DMS79 treated with DMSO at 0.1 percent for 48 hours (cell line): ENCODE data around the gene FBLN1.
"Not testable (repeated sequence)": the region's sequence is repeated elsewhere in the genome, so short reads cannot be mapped to it uniquely, and the experiment has no call there.

Source experiments
- DNase-seq: peaks from one replicate; lab custom pipeline; 2025; lab: John Stamatoyannopoulos, UW

Gene FBLN1

DNA sequence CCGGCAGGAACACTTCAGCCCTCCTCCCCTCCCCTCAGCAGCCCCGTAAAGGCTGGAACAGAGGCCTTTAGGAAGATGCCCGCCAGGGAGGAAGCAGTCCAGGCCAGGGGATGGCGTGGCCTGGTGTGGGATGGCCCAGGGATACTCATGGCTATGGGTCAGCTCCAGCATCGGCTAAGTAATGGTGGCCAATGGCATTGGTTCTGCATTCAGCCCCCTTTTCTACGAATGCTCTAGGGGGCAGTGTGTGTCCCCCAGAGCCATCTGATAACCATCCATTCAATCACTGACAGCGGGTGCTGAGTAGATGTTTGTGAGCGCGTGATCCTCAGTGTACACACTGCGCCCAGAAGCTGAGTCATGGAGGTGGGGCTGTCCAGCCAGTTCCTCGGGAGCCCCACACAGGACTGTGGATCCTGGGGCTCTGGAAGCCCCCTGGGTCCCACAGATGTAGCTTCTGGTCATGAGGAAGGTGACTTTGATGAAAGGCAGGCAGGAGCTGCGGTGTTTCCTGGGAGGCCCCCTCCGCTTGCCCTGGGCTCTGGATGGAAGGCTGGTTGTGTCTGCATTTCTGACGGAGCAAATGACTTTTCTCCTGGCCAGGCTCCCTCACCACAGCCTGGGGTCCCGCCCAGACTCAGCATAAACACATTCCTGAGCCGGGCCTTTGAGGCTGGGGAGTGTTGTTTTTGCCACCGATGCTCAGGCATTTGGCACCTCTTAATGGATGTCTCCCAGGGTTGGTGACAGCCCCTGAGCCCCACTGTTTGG is 46.5 kb downstream of the FBLN1 start:
- DNase-seq = no peak

DNA sequence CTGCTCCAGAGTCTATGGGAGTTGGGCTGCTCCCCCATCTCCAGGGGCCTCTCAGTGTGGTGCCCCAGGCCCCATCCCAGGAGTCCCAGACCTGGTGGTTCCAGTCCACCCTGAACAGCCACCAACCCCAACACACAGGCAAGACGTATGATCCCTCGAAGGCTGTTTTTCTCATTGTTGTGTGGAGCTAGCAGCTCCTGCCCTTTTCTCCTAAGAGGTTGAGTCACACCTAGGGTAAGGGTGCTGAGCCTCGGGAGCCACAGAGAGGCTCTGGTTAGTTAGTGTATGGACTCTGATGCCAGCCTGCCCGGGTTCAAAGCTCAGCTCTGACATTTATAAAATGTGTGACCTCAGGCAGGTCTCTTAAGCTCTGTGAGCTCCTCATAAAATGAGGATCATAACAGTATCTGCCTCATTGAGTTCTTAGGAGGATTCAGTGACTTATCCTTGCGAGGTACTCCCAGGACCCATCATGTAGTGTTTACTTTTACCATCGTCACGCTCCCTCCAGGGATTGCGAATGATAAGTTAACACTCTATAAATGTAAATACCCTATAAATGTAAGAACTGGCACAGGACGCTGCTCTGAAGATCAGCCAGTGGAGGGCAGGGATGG is 47.2 kb downstream of the FBLN1 start:
- DNase-seq = no peak

- no peak for DNase-seq
Observed at GRCh38 chr22:45550416-45550815, 47.7 kb downstream of the FBLN1 start.

DNA sequence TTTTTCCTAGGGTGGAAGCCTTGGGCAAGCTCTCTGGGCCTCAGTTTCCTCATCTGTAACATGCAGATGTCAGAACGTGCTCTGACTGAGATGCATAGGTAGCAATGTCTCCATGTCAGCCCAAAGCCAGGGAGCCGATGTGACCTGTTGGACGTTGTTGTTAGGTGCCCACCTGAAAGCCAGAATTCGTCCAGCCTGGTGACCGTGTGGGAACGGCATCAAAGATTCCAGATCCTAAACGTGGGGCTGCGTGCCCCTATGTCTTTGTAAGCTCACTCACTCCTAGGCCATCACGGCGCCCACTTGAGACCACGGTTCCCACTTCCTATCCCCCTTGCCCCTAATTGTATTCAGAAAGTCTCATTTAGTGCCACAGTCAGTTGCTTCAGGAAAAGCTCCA is 48.2 kb downstream of the FBLN1 start:
- DNase-seq = no peak

- DNase-seq = no peak
Observed at GRCh38 chr22:45551310-45552016, 48.8 kb downstream of the FBLN1 start.

GRCh38 chr22:45552017-45552411 is 49.3 kb downstream of the FBLN1 start:
- no peak for DNase-seq

GRCh38 chr22:45552580-45553350 is 50.1 kb downstream of the FBLN1 start:
- DNase-seq = no peak

DNA sequence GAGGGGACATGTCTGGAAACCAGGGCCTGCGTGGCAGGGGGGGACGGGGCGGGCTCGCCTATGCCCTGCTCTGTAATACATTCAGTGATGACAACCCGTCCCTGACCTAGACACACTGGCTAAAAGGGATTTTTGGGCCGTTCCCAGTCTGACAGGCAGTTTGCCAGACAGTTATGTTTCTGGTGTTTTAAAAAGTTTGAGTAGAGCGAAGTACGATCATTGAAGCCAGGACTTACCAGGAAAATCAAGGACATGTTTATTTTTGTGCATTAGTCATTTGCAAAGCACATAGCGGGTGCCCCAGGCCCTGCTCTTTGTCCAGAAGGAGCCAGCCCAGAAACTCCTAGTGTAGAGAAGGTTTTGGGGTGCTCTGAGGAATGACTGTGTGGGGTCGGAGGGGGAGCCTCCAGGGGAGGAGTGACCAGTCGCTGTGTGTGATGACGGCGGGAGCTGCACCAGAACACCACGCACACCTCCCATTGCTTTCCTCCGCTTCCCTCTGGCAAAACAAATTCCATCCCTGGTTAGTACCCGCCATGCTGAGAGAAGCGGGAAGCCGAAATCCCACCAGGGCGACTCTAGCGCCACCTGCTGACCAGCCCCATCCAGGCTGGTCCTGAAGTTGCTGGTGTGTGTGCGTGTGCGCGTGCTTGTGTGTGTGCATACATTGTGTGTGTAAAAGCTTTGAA is 50.8 kb downstream of the FBLN1 start:
- DNase-seq = peak; percentile 1

DNA sequence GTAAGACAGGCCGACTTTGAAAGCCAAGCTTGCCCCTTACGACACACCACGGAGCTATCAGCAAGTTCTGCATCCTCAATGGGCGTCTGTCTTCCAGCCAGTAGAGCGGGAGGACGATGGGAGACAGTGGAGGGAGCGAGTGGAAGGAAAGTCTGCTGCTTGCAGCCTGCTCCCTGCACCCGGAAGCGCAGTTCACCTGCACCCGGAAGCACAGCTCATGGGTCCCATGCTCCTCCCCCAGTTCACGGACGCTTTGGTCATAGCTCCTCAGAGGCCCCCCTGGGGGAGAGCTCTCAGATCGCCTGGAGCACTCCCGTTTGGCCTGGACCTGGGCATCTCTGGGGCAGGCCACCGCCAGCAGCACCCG is 51.3 kb downstream of the FBLN1 start:
- no peak for DNase-seq

GRCh38 chr22:45554861-45555260 is 52.2 kb downstream of the FBLN1 start:
- no peak for DNase-seq

DNA sequence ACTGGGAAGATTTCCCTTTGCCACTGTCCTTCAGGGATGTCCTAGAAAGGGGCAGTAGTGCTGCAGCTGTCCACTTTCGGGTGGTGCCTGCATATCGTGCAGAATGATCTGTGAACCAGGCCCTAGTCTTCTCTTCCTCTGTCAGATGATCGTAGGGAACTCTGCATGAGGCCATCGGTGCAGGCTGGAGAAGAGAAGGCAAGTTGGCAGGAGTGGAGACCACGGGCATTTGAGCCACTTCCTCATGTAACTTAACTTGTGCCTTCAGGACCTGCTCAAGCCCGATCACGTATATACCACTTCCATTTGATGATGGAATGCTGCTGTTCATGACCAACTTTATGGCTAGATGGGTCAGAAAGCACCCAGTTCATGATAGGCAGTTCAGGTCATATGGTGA is 55.2 kb downstream of the FBLN1 start:
- DNase-seq = not testable (repeated sequence)

GRCh38 chr22:45560092-45560491 is 57.4 kb downstream of the FBLN1 start:
- not testable (repeated sequence) for DNase-seq

- DNase-seq = not testable (repeated sequence)
Observed at GRCh38 chr22:45560761-45561160, 58.1 kb downstream of the FBLN1 start.

- DNase-seq = no peak
Observed at GRCh38 chr22:45562102-45562501, 59.4 kb downstream of the FBLN1 start.

GRCh38 chr22:45562537-45563361 is 60.1 kb downstream of the FBLN1 start:
- no peak for DNase-seq

GRCh38 chr22:45563362-45564040 is 60.8 kb downstream of the FBLN1 start:
- DNase-seq = no peak

DNA sequence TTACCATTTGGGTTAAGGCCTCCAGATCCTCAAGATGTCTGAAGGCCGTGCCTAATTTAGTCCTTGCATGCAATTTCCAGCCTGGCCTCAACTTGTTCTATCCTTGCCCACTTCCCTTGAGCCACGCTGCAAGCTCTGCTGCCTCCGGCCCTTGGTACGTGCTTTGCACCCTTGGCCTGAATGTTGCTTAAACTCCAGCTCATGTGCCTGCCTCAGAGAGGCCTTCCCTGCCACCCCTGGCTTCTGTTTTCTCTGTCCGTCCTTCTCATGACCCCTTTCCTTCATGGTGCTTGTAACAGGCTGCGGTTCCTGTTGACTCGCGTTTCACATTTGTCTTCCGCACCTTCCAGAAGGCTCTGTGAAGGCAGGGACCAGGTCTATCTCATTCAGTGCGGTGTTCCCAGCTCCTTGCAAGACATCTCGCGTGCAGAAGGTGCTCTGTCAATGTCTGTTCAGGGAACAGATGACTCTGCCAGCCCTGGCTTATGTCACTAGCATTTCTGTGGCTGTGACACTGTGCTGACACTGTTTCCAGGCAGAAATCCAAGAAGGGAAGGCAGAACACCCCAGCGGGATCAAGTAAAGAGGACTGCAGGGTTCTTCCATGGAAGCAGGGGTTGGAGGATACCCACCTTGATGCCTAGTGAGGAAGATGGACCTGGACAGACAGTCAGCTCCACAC is 61.8 kb downstream of the FBLN1 start:
- no peak for DNase-seq

GRCh38 chr22:45565171-45565570 is 62.5 kb downstream of the FBLN1 start:
- DNase-seq = no peak

DNA sequence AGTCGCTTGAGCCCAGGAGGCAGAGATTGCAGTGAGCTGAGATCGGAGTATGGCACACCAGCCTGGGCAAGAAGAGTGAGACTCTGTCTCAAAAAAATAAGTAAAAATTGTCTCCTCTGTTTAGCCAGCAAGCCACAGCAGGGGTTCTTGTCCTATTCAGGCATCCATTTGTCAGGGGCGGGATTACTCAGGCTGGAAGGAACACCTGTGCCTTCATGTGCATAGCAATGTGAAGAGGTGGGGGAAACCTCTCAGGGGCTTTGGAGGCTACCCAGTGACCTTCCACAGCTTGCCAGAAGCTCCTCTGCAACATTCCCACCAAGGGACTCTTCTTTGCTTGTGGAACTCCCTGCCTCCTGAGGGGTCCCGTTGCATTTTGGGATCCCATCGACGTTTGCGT is 63.3 kb downstream of the FBLN1 start:
- DNase-seq = no peak

DNA sequence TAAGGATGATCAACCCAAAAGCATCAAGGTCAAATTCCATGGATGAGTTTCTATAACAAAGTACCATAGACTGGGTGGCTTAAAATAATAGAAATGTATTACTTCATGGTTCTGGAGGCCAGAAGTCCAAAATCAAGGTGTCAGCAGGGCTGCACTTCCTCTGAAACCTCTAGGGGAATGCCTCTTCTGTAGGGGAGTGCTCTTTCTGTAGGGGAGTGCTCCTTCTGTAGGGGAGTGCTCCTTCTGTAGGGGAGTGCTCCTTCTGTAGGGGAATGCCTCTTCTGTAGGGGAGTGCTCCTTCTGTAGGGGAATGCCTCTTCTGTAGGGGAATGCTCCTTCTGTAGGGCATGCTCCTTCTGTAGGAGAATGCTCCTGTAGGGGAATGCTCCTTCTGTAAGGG is 65.5 kb downstream of the FBLN1 start:
- no peak for DNase-seq
